ENCODE results near the gene VWA3B.
"Not testable (repeated sequence)": the region's sequence is repeated elsewhere in the genome, so short reads cannot be mapped to it uniquely, and the experiment has no call there.

VWA3B gene

DNA sequence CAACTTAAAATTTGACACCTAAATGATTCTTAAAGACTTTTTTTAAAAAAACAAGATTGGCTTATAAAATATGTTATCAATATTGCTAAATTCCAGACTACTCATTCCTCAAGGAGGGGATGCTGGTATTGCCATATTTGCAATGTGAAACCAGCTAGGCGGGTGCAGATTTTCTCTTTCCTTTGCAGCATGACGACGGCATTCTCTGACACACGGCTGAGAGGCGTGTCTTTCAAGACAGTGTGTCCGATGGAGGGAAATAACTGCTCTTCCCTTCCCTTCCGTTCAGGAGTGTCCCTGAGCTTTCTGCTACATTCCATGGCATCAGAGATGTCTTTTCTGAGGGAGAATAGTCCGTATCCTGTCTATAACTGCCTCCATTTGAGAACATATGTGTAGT, 221.1 kb downstream of the VWA3B start:
- no peak for DNase-seq (ENCODE audit: low read depth, low spot score)
- H3K4me3 ChIP-seq (ENCODE audit: low read length): no peak overlapping the region

DNA sequence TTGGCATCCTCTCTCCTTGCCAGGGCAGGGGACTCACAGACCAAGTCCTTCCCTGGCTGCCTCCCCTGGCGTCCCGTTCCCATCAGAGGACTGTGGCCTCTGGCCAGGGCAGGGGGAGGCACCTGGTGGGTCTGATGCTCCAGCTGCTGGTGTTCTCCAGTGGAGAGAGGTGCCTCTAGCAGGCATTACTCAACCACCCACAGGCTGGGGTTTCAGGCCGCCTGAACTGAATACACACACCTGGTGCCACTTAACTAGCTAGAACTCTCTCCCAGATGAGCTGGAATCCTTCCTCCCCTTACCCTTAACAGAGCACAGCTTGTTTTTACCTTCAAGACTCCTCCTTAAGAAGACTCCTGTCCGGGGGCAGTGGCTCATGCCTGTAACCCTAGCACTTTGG, 221.6 kb downstream of the VWA3B start:
- no peak overlapping the region for H3K4me3 ChIP-seq (ENCODE audit: low read length)
- DNase-seq (ENCODE audit: low read depth, low spot score): no peak

GRCh38 chr2:98309580-98309979, 222.6 kb downstream of the VWA3B start:
- no peak overlapping the region for H3K4me3 ChIP-seq (ENCODE audit: low read length)
- DNase-seq (ENCODE audit: low read depth, low spot score): no peak

DNA sequence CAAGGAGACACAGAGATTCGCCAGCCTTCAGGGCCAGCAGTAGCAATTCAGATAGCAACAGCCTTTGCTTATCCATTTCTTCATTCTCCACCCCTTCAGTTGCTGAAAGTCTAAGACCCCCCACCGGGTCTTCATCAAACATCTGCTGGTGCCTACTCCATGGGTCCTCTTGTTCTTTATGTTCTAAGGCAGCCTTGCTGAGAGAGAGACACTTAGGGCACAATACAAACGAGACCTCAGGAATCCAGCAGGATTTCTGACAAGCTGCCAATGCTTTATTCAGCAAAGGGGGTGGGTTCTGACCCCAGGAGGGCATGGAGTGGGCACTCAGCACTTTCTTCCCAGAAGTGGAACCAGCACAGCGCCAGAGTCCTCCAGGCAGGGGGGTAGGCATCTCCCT, 223.0 kb downstream of the VWA3B start:
- H3K4me3 ChIP-seq (ENCODE audit: low read length): no peak overlapping the region
- DNase-seq (ENCODE audit: low read depth, low spot score): no peak

- no peak for DNase-seq (ENCODE audit: low read depth, low spot score)
- H3K4me3 ChIP-seq (ENCODE audit: low read length): no peak overlapping the region
Observed at GRCh38 chr2:98311090-98311489, 224.1 kb downstream of the VWA3B start.

- H3K4me3 ChIP-seq (ENCODE audit: low read length): no peak overlapping the region
- no peak for DNase-seq (ENCODE audit: low read depth, low spot score)
Observed at GRCh38 chr2:98311771-98312545, 225.0 kb downstream of the VWA3B start.

- DNase-seq (ENCODE audit: low read depth, low spot score): no peak
- H3K4me3 ChIP-seq (ENCODE audit: low read length): no peak overlapping the region
Observed at GRCh38 chr2:98313492-98314250, 226.7 kb downstream of the VWA3B start.

DNA sequence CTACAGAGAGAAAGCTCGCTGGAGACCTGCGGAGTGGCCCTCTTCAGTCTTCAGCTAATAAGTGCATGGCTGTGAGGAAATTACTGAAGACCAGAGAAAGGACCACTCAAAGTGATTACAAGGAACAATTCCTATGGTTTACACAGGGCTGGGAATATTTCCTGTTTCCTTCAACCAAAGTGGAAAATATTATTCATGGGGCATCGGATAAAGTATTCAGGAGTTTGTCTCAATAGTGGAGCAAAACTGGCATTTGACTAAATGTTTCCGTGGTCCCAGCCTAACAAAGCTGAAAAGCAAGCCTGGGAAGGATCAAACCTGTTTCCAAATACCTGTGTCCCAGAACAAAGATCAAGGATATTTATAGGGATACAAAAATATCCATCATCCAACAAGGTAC, 227.3 kb downstream of the VWA3B start:
- no peak overlapping the region for H3K4me3 ChIP-seq (ENCODE audit: low read length)
- DNase-seq (ENCODE audit: low read depth, low spot score): no peak

GRCh38 chr2:98315957-98316356, 229.0 kb downstream of the VWA3B start:
- DNase-seq (ENCODE audit: low read depth, low spot score): no peak
- no peak overlapping the region for H3K4me3 ChIP-seq (ENCODE audit: low read length)

DNA sequence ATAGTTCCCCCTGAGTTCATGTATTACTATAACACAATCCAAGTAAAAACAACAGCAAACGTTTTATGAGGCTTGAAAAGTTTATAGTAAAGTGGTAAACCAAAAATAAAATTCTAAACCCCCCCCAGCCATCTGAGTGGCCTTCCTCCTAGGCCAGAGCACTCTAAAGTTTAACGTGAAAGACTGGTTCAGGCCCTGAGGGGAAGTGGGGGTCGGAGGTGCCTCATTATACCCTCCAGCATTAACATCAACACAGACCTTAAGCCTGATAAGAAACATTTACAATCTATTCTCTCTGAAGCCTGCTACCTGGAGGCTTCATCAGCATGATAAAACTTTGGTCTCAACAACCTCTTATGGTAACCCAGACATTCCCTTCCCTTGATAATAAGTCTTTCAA, 230.2 kb downstream of the VWA3B start:
- no peak for DNase-seq (ENCODE audit: low read depth, low spot score)
- no peak overlapping the region for H3K4me3 ChIP-seq (ENCODE audit: low read length)

- not testable (repeated sequence) for DNase-seq (ENCODE audit: low read depth, low spot score); H3K4me3 ChIP-seq (ENCODE audit: low read length)
Observed at GRCh38 chr2:98320171-98320570, 233.2 kb downstream of the VWA3B start.

DNA sequence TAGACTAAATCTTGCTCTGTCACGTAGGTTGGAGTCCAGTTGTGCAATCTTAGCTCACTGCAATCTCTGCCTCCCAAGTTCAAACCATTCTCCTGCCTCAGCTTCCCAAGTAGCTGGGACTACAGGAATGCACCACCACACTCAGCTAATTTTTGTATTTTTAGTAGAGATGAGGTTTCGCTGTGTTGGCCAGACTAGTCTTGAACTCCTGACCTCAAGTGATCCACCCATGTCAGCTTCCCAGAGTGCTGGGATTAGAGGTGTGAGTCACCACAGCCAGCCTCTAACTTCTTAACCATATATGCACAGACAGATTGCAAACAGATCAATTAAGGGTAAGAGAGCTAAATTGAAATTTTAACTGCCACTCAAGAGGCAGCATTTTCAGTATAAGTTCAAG, 237.2 kb downstream of the VWA3B start:
- no peak overlapping the region for H3K4me3 ChIP-seq (ENCODE audit: low read length)
- no peak for DNase-seq (ENCODE audit: low read depth, low spot score)

GRCh38 chr2:98327776-98328175, 240.8 kb downstream of the VWA3B start:
- no peak for DNase-seq (ENCODE audit: low read depth, low spot score)
- no peak overlapping the region for H3K4me3 ChIP-seq (ENCODE audit: low read length)

- DNase-seq (ENCODE audit: low read depth, low spot score): no peak
- H3K4me3 ChIP-seq (ENCODE audit: low read length): no peak overlapping the region
Observed at GRCh38 chr2:98329549-98329948, 242.6 kb downstream of the VWA3B start.

- DNase-seq (ENCODE audit: low read depth, low spot score): no peak
- no peak overlapping the region for H3K4me3 ChIP-seq (ENCODE audit: low read length)
Observed at GRCh38 chr2:98332989-98333388, 246.0 kb downstream of the VWA3B start.

- no peak overlapping the region for H3K4me3 ChIP-seq (ENCODE audit: low read length)
- no peak for DNase-seq (ENCODE audit: low read depth, low spot score)
Observed at GRCh38 chr2:98333922-98334321, 247.0 kb downstream of the VWA3B start.

- no peak for DNase-seq (ENCODE audit: low read depth, low spot score)
- H3K4me3 ChIP-seq (ENCODE audit: low read length): no peak overlapping the region
Observed at GRCh38 chr2:98334439-98335078, 247.6 kb downstream of the VWA3B start.

DNA sequence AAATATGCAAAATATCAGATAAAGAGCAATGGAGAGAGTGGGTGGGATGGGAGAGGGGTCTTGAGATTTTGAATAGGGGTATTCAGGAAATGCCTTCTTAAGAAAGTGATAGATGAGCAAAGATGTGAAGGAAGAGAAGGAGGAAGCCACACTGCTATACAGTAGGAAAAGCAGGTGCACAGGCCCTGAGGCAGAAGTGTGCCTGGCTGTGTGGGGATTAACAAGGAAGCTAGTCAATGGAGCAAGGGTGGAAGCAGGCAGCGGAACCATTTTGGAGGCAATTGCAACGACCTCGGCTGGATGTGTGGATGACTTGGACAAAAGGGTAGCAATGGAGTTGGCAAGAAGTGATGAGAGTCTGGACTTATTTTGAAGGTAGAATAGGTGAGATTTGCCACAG, 248.3 kb downstream of the VWA3B start:
- no peak for DNase-seq (ENCODE audit: low read depth, low spot score)

DNA sequence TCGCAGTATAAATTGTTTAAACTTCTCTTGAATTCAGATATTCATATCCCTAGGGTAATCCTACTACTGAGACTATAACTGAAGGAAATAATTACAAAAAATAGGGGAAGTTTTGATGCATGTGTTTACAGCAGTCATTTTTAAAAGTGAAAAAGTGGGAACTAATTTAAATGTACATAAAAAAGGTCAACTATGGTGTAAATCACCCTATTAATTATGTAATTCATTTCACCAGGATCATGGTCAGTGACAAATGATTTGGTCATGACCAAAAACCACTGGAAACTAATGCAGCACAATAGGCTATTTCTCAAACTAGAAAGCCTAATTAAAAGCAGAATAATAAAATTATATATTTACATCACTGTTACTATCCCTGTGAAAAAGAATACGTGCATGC, 254.3 kb downstream of the VWA3B start:
- H3K4me3 ChIP-seq (ENCODE audit: low read length): no peak overlapping the region
- no peak for DNase-seq (ENCODE audit: low read depth, low spot score)

More for the DNA sequence above, 248.3 kb downstream of the VWA3B start:
- no peak overlapping the region for H3K4me3 ChIP-seq (ENCODE audit: low read length)

DNA sequence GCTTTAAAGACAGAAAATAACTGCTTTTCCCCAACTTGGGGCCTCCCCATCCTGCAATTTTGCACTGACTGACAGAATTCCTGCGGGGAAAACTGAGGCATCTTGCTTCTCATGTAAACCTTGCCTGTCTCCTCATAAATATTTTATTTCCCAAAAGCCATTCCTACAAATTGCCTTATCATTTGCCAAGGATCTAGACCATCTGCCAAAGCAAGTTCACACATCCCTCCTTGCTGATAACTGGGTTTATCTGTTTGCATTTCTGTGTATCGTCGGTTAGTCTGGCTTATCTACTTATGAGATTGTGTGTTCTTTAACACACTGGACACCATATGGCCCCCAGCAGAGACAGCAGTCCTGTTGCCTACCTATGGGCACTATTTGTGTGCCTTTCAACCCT, 256.3 kb downstream of the VWA3B start:
- no peak overlapping the region for H3K4me3 ChIP-seq (ENCODE audit: low read length)
- DNase-seq (ENCODE audit: low read depth, low spot score): no peak
